H9 (cell line): ENCODE results near the gene YOD1. TPM values are rescaled to one million over a fixed set of nuclear protein-coding genes. Genes with fewer than 3 reads are reported as not detected.
A peak's percentile ranks its signal among the peaks of the same experiment; 100 is the strongest.

ENCODE experiments used
- DNase-seq: peaks from one replicate; pipeline ENCODE4 v3.0.0-alpha.2; 2017
- H2AFZ ChIP-seq: one replicate; pipeline ENCODE4 v1.6.1; 2013; ENCODE audit warnings: mild to moderate bottlenecking, low read length, control low read depth, moderate library complexity
- H2AK5ac ChIP-seq: 2 replicates; pipeline ENCODE4 v1.6.1; 2013; ENCODE audit warnings: low read length, control low read depth, mixed read lengths; ENCODE audit not compliant: insufficient read length
- H2BK120ac ChIP-seq: one replicate; pipeline ENCODE4 v1.6.1; 2013; ENCODE audit warnings: low read depth, mild to moderate bottlenecking, low read length, control low read depth, inconsistent platforms; ENCODE audit not compliant: poor library complexity, severe bottlenecking
- H2BK12ac ChIP-seq: 2 replicates; pipeline ENCODE4 v1.6.1; 2013; ENCODE audit warnings: low read length, control low read depth, mixed read lengths, low read depth; ENCODE audit not compliant: insufficient read length
- H2BK15ac ChIP-seq: 2 replicates; pipeline ENCODE4 v1.6.1; 2013; ENCODE audit warnings: low read depth, low read length, control low read depth
- H2BK20ac ChIP-seq: one replicate; pipeline ENCODE4 v1.6.1; 2013; ENCODE audit warnings: low read depth, mild to moderate bottlenecking, low read length, control low read depth, inconsistent platforms; ENCODE audit not compliant: poor library complexity, severe bottlenecking
- H2BK5ac ChIP-seq: 2 replicates; pipeline ENCODE4 v1.6.1; 2013; ENCODE audit warnings: low read length, control low read depth, mixed read lengths; ENCODE audit not compliant: insufficient read length
- H3K14ac ChIP-seq: 2 replicates; pipeline ENCODE4 v1.6.1; 2013; ENCODE audit warnings: low read length, control low read depth; ENCODE audit not compliant: insufficient read depth
- H3K18ac ChIP-seq: 2 replicates; pipeline ENCODE4 v1.6.1; 2013; ENCODE audit warnings: low read depth, mild to moderate bottlenecking, mixed read lengths, low read length, control low read depth; ENCODE audit not compliant: insufficient read length
- H3K23ac ChIP-seq: 2 replicates; pipeline ENCODE4 v1.6.1; 2013; ENCODE audit warnings: low read length, control low read depth, mixed read lengths, low read depth; ENCODE audit not compliant: insufficient read length
- H3K23me2 ChIP-seq: 2 replicates; pipeline ENCODE4 v1.6.1; 2013; ENCODE audit warnings: low read depth, mild to moderate bottlenecking, mixed read lengths, low read length, control low read depth; ENCODE audit not compliant: insufficient read length, poor library complexity, severe bottlenecking
- H3K27ac ChIP-seq: 2 replicates; pipeline ENCODE4 v1.5.1; 2013; ENCODE audit warnings: low read length, control low read depth, mixed read lengths, low read depth; ENCODE audit not compliant: insufficient read length
- H3K27me3 ChIP-seq: 2 replicates; pipeline ENCODE4 v1.6.1; 2013; ENCODE audit warnings: low read length, control low read depth, inconsistent platforms; ENCODE audit not compliant: insufficient read depth
- H3K4ac ChIP-seq: 2 replicates; pipeline ENCODE4 v1.6.1; 2013; ENCODE audit warnings: low read depth, mild to moderate bottlenecking, control low read depth, inconsistent platforms, low read length, moderate library complexity
- H3K4me1 ChIP-seq: 2 replicates; pipeline ENCODE4 v1.6.1; 2013; ENCODE audit warnings: low read length, control low read depth, inconsistent platforms; ENCODE audit not compliant: insufficient read depth
- H3K4me2 ChIP-seq: 2 replicates; pipeline ENCODE4 v1.6.1; 2013; ENCODE audit warnings: low read length, control low read depth, mixed read lengths; ENCODE audit not compliant: insufficient read length, insufficient read depth
- H3K56ac ChIP-seq: 2 replicates; pipeline ENCODE4 v1.6.1; 2013; ENCODE audit warnings: low read depth, mild to moderate bottlenecking, mixed read lengths, low read length, control low read depth; ENCODE audit not compliant: insufficient read length
- H3K79me1 ChIP-seq: 2 replicates; pipeline ENCODE4 v1.6.1; 2013; ENCODE audit warnings: low read depth, mild to moderate bottlenecking, moderate library complexity, low read length, control low read depth, inconsistent platforms; ENCODE audit not compliant: insufficient read depth, poor library complexity, severe bottlenecking
- H3K79me2 ChIP-seq: 2 replicates; pipeline ENCODE4 v1.6.1; 2013; ENCODE audit warnings: low read length, control low read depth, inconsistent platforms; ENCODE audit not compliant: insufficient read depth
- H3K9ac ChIP-seq: 2 replicates; pipeline ENCODE4 v1.6.1; 2013; ENCODE audit warnings: low read length, control low read depth, mixed read lengths; ENCODE audit not compliant: insufficient read length; ENCODE audit errors: extremely low read depth
- H3K9me3 ChIP-seq: one replicate; pipeline ENCODE4 v1.6.1; 2013; ENCODE audit warnings: low read depth, low read length, inconsistent platforms; ENCODE audit not compliant: control insufficient read depth
- H3T11ph ChIP-seq: one replicate; pipeline ENCODE4 v1.6.1; 2013; ENCODE audit warnings: mild to moderate bottlenecking, low read length, control low read depth, inconsistent platforms
- H4K20me1 ChIP-seq: one replicate; pipeline ENCODE4 v1.6.1; 2013; ENCODE audit not compliant: control insufficient read depth, insufficient read length, insufficient read depth
- H4K5ac ChIP-seq: 2 replicates; pipeline ENCODE4 v1.6.1; 2013; ENCODE audit warnings: low read depth, mild to moderate bottlenecking, mixed read lengths, low read length, control low read depth; ENCODE audit not compliant: insufficient read length
- H4K8ac ChIP-seq: replicated peaks from 2 replicates; pipeline ENCODE4 v1.6.1; 2013; ENCODE audit warnings: low read length, control low read depth, mixed read lengths, low read depth; ENCODE audit not compliant: insufficient read length
- H4K91ac ChIP-seq: 2 replicates; pipeline ENCODE4 v1.6.1; 2013; ENCODE audit warnings: low read depth, mild to moderate bottlenecking, moderate library complexity, mixed read lengths, low read length, control low read depth; ENCODE audit not compliant: insufficient read length
- H3K27ac Mint-ChIP-seq, 3 experiments: 2 replicates in 2 of 3; 3 replicates in 1 of 3; pipeline ENCODE4 v1.8.0; 2020 to 2021; ENCODE audit warnings: mixed read lengths in 3 of 3, mild to moderate bottlenecking in 1 of 3, moderate library complexity in 1 of 3
- H3K27me3 Mint-ChIP-seq: 2 replicates; pipeline ENCODE4 v1.8.0; 2021; ENCODE audit warnings: low read depth, mild to moderate bottlenecking, moderate library complexity, mixed read lengths
- H3K36me3 Mint-ChIP-seq, 3 experiments: 2 replicates in 2 of 3; 3 replicates in 1 of 3; pipeline ENCODE4 v1.8.0; 2020 to 2021; ENCODE audit warnings: low read depth in 3 of 3, mixed read lengths in 3 of 3; ENCODE audit not compliant: insufficient read depth in 1 of 3
- H3K4me1 Mint-ChIP-seq, 2 experiments: 2 replicates each; pipeline ENCODE4 v1.8.0; 2020; ENCODE audit warnings: mixed read lengths in 2 of 2
- H3K4me3 Mint-ChIP-seq, 2 experiments: 2 replicates in 1 of 2; 3 replicates in 1 of 2; pipeline ENCODE4 v1.8.0; 2020 to 2021; ENCODE audit warnings: mild to moderate bottlenecking in 2 of 2, mixed read lengths in 2 of 2, moderate library complexity in 1 of 2
- H3K9me3 Mint-ChIP-seq, 2 experiments: 2 replicates in 1 of 2; 3 replicates in 1 of 2; pipeline ENCODE4 v1.8.0; 2020; ENCODE audit warnings: mild to moderate bottlenecking in 2 of 2, mixed read lengths in 2 of 2, moderate library complexity in 1 of 2
- WGBS: extraction: QIAGEN DNeasy Blood & Tissue Kit; methylation state at CpG from one replicate; pipeline ENCODE4 v1.1.7; 2013; ENCODE audit warnings: missing lambda C conversion rate, low lambda C conversion rate, mixed read lengths; ENCODE audit not compliant: insufficient read length; ENCODE audit errors: extremely low coverage; 5-methylcytosine and 5-hydroxymethylcytosine counted together
- total RNA-seq: library from RNA; stranded (reverse); gene quantifications from 2 replicates; pipeline ENCODE4 v1.2.1, GENCODE V29; 2021
- TF ChIP-seq, protein P1 (sequence below): fragments of 200-600 bp; sonication (generic); conservative IDR thresholded peaks from 3 replicates; pipeline ENCODE4 v1.8.0; 2021; ENCODE audit warnings: antibody characterized with exemption, mild to moderate bottlenecking

Gene YOD1
- total RNA-seq, 1 experiment from 2014 or later = 8.6 TPM

DNA sequence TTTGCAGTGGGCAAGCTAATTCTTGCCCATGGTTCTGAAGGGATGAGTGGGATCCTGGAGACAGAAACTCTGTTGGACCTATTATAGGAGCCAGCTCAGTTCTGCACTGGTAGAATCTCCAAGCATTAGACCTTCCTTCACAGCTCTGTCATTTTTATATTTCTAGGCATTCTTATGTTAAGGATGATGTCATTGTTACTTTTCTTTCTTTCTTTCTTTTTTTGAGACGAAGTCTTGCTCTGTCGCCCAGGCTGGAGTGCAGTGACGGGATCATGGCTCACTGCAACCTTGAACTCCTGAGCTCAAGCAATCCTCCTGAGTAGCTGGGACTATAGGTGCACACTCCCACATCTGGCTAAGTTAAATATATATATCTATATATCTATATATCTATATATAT lies 9.6 kb upstream of the YOD1 start:
- Histone ChIP-seq H3K4me2 (no peak overlapping the region), H2BK120ac (no peak overlapping the region), H2BK12ac (no peak overlapping the region), H3K4ac (no peak overlapping the region), H3K4me1 (no peaks in the 10 kb centered on the region), H3K14ac (no peak overlapping the region), H3K79me1 (no peaks in the 10 kb centered on the region), H2BK15ac (no peak overlapping the region), H3K27ac (no peak overlapping the region), H3K27me3 (no peaks in the 10 kb centered on the region), H3K18ac (no peak overlapping the region), H3K9ac (no peak overlapping the region), H4K8ac (no peak overlapping the region), H3K56ac (no peak overlapping the region), H3K23ac (no peak overlapping the region), H3K79me2 (no peaks in the 10 kb centered on the region), H3K9me3 (no peaks in the 10 kb centered on the region), H2AK5ac (no peak overlapping the region), H4K91ac (no peak overlapping the region), H2AFZ (no peak overlapping the region), H4K5ac (no peak overlapping the region), H3T11ph (no peak overlapping the region), H2BK5ac (no peak overlapping the region), H4K20me1 (no peaks in the 10 kb centered on the region), H2BK20ac (no peak overlapping the region), H3K23me2 (no peaks in the 10 kb centered on the region)
- TF ChIP-seq, protein P1, sequence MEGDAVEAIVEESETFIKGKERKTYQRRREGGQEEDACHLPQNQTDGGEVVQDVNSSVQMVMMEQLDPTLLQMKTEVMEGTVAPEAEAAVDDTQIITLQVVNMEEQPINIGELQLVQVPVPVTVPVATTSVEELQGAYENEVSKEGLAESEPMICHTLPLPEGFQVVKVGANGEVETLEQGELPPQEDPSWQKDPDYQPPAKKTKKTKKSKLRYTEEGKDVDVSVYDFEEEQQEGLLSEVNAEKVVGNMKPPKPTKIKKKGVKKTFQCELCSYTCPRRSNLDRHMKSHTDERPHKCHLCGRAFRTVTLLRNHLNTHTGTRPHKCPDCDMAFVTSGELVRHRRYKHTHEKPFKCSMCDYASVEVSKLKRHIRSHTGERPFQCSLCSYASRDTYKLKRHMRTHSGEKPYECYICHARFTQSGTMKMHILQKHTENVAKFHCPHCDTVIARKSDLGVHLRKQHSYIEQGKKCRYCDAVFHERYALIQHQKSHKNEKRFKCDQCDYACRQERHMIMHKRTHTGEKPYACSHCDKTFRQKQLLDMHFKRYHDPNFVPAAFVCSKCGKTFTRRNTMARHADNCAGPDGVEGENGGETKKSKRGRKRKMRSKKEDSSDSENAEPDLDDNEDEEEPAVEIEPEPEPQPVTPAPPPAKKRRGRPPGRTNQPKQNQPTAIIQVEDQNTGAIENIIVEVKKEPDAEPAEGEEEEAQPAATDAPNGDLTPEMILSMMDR = no peak
- Mint-ChIP-seq H3K27me3 (no peaks in the 10 kb centered on the region), H3K9me3 (no peaks in the 10 kb centered on the region), H3K27ac (peak overlapping the region in 1 of 3 experiments; percentile 91; a peak in 1 of 7 replicates), H3K4me1 (peaks cover 4 to 8% of the 10 kb centered on the region in 2 experiments; a peak in 3 of 4 replicates), H3K4me3 (no peak overlapping the region), H3K36me3 (peaks cover 5 to 43% (median 24%) of the 10 kb centered on the region in 3 experiments)
- no CpG with 5 or more reads among the region's 3 CpGs for WGBS
- no peak for DNase-seq
